ENCODE data around the gene CHD8.

The CHD8 gene

GRCh38 chr14:21367582-21368144, 88.3 kb downstream of the CHD8 start:
- DNase-seq: no peak

GRCh38 chr14:21356511-21356910, 99.4 kb downstream of the CHD8 start:
- no peak for DNase-seq

- peak; percentile 69 to 84 (median 83) for DNase-seq
Measured at GRCh38 chr14:21352587-21352986, 103.3 kb downstream of the CHD8 start.

GRCh38 chr14:21350539-21350938, 105.4 kb downstream of the CHD8 start:
- no peak for DNase-seq

- DNase-seq: no peak
Measured at GRCh38 chr14:21347201-21347600, 108.7 kb downstream of the CHD8 start.

- no peak for DNase-seq
Measured at GRCh38 chr14:21346532-21347135, 109.3 kb downstream of the CHD8 start.

- peak; percentile 10 to 31 (median 27) for DNase-seq
Measured at GRCh38 chr14:21343035-21343794, 112.7 kb downstream of the CHD8 start.
